ENCODE measurements around the gene ARRDC4.
"Not testable (repeated sequence)": the region's sequence is repeated elsewhere in the genome, so short reads cannot be mapped to it uniquely, and the experiment has no call there.

The ARRDC4 gene

GRCh38 chr15:97966924-97967620, 6.6 kb downstream of the ARRDC4 start:
- no peak for DNase-seq

DNA sequence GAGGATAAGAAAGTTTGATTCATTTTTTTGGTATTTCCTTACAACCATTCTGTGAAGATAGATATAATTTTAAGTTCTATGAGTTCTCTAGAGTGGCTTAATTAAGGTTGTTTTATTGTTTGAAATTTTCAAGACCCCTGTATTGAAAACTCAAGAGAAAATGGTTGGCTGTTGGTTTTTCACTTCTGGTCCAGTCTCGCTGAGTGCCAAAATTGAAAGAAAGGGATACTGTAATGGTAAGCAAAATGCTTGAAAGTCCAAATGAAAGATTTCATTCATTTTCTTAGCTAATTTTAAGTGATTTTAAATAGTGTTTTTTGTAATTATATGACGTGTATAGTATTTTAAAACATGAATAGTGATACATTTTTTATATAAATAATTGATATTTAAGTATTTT, 7.4 kb downstream of the ARRDC4 start:
- no peak for DNase-seq

GRCh38 chr15:97968380-97968779, 7.9 kb downstream of the ARRDC4 start:
- no peak for DNase-seq

- DNase-seq: no peak
Measured at GRCh38 chr15:97972366-97972765, 11.9 kb downstream of the ARRDC4 start.

DNA sequence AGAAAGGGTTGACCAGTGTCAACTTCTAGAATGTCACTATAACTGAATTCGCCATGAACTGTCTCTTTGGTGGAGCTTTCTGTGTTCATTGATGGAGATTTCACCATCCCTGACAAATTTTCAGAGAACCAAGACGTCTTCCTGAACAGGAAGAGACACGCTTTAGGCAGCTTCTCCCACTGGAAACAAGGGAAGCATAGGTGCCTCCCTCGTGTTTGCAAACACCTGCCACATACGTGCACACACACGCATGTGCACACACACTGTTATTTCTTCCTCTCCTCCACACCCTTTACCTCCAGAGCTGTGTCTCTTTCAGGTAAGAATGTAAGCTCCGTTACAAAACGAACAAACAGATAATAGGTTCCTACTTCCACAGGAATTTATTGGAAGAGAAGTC, 15.6 kb downstream of the ARRDC4 start:
- no peak for DNase-seq

- DNase-seq: no peak
Measured at GRCh38 chr15:97976766-97977503, 16.4 kb downstream of the ARRDC4 start.

DNA sequence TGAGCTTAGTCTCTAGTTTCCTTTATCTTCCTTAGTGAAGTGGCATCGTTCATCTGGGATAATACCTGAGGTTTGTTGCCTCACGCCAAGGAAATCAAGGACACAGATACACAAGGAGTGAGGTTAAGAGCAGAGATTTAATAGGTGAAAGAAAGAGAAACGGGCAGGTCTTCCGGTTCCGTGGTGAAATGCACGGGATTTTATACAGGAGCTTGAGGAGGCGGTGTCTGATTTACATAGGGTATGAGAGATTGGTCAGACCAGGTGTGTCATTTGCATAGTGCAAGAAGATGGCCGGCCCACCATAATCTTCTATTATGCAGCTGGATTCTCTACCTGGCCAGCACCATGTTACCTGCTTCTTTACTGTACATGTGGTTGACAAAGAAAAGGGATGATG, 17.2 kb downstream of the ARRDC4 start:
- DNase-seq: no peak

GRCh38 chr15:97978401-97979139, 18.1 kb downstream of the ARRDC4 start:
- no peak for DNase-seq

- DNase-seq: no peak
Measured at GRCh38 chr15:97979140-97979520, 18.6 kb downstream of the ARRDC4 start.

GRCh38 chr15:97981058-97981457, 20.6 kb downstream of the ARRDC4 start:
- no peak for DNase-seq

DNA sequence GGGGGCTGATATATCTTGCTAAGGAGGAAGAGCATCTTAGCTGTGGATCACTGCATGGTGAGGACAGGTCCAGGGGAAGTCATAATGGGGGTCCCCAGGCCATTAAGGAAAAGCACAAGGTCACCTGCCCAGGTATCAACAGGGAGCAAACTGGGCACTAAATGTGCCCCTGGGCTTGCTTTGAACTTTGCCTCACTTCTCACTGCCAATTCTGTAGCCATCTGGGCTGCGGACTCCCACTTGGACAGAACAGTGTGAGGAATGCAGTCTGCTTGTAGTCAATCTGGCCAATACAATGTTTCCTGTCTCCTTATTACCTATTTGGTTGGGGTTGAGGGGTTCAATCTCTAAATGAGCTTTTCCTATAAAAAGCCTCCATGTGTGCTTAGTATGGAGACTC, 21.3 kb downstream of the ARRDC4 start:
- DNase-seq: no peak

DNA sequence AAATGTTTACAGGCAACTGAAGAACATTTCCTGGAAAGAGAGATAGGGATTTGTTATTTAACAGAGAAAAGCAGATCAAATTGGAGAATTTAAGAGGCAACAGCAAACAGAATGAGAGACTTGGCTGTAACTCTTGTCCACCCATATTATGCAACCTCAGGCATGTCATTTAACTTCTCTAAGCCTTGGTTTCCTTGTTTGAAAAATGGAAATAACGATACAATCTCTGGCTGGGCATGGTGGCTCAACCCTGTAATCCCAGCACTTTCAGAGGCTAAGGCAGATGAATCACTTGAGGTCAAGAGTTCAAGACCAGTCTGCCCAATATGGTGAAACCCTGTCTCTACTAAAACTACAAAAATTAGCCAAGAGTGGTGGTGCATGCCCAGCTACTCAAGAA, 23.7 kb downstream of the ARRDC4 start:
- DNase-seq: peak in 1 of 2 donors; percentile 9

GRCh38 chr15:97985979-97986378, 25.5 kb downstream of the ARRDC4 start:
- not testable (repeated sequence) for DNase-seq

DNA sequence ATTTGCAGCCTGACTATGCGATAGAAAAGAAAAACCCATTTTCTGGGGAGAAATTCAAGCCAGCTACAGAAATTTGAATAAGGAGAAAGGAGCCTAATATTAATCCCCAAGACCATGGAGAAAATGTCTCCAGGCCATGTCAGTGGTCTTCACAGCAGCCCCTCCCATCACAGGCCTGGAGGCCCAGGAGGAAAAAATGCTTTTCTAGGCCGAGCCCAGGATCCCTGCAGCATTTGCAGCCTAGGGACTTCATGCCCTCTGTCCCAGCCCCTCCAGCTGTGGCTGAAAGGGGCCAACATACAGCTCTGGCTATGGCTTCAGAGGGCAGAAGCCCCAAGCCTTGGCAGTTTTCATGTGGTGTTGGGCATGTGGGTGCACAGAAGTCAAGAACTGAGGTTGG, 26.3 kb downstream of the ARRDC4 start:
- no peak for DNase-seq

- DNase-seq: no peak
Measured at GRCh38 chr15:97989299-97989698, 28.8 kb downstream of the ARRDC4 start.

DNA sequence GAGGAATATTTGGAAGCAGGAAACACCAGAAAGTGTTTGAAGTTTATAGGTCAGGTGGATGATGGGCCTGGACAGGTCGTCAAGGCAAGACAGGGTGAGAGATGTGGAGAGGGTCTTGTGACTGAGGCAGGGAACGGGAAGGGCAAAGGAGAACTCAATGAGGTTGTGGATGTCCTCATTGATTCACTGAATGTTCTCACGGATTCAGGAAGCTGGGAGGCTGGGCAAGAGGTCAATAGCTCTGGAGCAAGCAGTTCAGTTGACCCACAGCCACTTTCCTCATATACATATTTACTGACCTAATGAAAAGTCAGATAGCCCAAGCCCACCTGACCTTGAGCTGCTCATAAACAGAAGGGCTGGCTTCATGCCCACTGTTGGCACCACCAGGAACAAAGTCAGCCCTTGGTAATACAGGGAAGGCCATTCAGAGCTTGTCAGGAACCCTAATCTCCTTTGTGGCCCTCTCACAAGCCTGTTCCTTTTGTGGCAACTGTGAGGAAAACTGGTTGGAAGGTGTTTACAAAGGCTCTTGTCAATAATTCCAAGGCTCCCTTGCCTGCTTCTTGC, 31.6 kb downstream of the ARRDC4 start:
- no peak for DNase-seq

GRCh38 chr15:97992823-97993222, 32.3 kb downstream of the ARRDC4 start:
- no peak for DNase-seq

- DNase-seq: no peak
Measured at GRCh38 chr15:97993310-97993738, 32.8 kb downstream of the ARRDC4 start.

DNA sequence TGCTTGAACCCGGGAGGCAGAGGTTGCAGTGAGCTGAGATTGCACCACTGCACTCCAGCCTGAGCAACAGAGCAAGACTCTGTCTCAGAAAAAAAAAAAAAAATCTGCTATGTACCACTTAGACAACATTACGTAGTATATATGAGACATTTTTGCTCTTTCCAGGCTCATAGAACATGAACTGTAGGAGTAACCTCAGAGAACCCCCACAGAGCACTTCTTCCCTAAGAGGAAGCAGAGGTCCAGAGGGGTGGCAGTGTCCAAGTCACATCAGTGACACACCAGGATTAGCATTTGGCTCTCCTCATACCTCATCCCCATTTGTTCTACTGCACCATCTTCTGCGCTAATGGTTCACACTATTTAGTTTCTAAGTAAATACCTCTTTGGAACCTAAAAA, 33.7 kb downstream of the ARRDC4 start:
- DNase-seq: no peak

DNA sequence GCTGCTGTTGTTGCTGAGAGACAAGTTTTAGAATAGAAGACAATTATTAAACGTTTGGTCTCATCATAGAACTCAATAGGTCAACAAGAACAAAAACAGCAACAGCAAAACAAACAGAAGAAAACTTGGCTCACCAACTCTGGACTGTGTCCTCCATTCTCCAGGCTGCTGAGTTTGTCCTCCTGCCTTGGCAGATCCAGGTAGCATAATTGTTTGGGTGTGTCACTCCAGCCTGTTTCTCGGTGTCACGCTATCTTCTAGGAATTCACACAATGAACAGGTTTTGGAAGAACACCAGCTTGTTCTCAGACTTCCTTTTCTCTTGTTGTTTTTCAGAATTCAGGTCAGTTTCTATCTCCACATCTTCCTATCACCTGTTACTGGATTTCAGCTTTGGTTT, 34.7 kb downstream of the ARRDC4 start:
- no peak for DNase-seq

DNA sequence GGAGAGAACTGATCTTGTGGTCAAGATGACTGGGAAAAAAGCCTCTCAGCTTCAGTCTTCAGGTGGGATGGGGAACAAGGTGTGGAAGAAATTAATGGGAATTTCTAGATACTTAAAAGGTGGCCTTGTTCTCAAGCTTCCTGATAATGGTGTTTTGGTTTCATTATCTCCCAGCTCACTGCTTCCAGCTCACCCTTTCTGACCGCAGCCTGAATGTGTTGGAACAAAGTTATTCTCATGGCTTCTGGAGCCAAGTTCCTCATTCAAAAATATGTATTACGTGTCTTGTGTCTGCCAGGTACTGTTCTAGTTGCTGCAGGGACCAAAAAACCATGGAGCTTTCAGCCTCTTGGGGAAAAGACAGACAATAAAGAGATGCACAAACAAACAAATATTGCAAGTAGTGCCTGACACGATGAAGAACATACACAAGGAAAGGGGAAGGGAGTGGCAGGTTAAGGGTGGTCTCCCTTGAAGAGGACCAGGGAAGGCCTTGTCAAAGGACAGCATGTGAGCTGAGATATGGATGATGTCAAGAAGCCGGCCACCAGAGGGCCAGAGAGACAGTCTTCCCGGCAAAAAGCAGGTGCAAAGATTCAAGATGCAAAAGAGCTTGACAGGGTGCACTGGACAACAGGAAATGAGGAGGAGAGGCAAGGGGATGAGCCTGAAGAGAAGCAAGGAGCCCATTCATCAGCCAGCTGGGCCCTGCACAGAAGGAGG, 35.5 kb downstream of the ARRDC4 start:
- DNase-seq: no peak

DNA sequence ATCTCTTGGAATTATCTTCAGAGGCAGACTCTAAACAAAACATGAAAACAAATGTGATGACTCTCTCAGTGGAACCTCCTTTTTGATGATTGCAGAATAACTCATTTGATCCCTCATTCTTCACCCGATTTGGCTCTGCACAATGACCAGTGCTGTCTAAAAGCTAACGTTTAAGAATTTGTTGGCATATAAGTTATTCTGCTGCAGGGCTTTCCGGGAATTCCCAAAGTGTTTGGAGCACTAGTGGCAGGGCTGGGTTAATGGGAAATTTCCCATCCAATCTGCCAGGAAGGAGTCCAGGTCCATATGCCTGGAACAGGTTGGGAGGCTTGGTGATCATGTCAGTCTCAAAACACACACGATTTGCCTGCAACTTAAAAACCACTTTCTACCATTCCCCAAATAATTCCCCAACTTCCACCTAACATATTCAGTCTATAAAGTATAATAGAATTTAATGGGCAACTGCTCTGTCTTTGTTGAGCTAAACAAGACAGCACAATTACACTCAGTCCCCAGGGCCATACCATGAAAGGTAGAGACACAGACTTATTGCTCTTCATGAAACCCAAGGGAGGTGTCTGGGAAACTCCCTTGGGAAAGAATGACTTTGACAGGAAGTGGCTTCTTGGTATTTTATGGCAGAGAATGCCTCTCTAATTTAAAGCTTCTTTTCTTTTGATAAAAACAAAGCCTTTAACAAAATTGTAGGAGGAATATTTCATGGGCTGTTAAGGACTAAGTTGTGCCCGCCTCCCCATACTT, 38.0 kb downstream of the ARRDC4 start:
- no peak for DNase-seq

Measured in CD4-positive, alpha-beta T cell treated with Interleukin-1 beta for 1 hour (primary cell).